ENCODE measurements around the gene C11orf91.

DNA sequence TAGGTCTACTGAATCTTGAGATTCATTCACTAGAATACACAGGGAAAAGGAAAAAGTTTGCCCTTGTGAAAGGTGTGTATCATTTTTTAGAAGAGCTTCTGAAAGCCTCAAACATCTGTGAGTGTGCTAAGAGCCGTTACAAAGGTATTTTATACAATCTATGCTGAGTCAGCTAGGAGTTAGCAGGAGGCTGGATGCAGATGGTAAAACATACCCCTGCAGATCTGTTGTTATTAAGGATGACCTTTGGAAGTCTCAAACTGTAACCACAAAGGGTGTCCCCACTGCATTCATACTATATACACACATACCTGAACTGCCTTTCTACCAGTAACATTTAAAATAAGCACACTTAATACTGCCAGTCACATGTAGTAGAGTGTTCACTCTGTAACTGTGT lies 8.4 kb upstream of the C11orf91 start:
- TF ChIP-seq, protein P1, sequence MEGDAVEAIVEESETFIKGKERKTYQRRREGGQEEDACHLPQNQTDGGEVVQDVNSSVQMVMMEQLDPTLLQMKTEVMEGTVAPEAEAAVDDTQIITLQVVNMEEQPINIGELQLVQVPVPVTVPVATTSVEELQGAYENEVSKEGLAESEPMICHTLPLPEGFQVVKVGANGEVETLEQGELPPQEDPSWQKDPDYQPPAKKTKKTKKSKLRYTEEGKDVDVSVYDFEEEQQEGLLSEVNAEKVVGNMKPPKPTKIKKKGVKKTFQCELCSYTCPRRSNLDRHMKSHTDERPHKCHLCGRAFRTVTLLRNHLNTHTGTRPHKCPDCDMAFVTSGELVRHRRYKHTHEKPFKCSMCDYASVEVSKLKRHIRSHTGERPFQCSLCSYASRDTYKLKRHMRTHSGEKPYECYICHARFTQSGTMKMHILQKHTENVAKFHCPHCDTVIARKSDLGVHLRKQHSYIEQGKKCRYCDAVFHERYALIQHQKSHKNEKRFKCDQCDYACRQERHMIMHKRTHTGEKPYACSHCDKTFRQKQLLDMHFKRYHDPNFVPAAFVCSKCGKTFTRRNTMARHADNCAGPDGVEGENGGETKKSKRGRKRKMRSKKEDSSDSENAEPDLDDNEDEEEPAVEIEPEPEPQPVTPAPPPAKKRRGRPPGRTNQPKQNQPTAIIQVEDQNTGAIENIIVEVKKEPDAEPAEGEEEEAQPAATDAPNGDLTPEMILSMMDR (IDR thresholded peaks at IDR 0.05), result no peak
- no peak for TF ChIP-seq EZH2 (IDR thresholded peaks at IDR 0.05)

All from neural progenitor cell (in vitro differentiated cells).